Measurements from ENCODE around the gene DDX20. TPM values are rescaled to one million over a fixed set of nuclear protein-coding genes. Genes with fewer than 3 reads are reported as not detected.

DDX20 gene
- total RNA-seq, 1 experiment from 2014 or later: 22.2 TPM

- Histone ChIP-seq H3K4me1 (ENCODE audit: insufficient read depth, low read length) (no peaks in the 10 kb centered on the region), H2AFZ (ENCODE audit: low read length) (no peak overlapping the region), H3K9me3 (ENCODE audit: low read length) (no peaks in the 10 kb centered on the region), H3K27me3 (ENCODE audit: low read length) (peaks cover 67% of the 10 kb centered on the region), H3K4me3 (ENCODE audit: low read length) (no peak overlapping the region), H3K4me2 (ENCODE audit: low read length) (no peak overlapping the region), H4K20me1 (ENCODE audit: low read length) (no peaks in the 10 kb centered on the region), H3K79me2 (ENCODE audit: low read length) (no peaks in the 10 kb centered on the region), H3K9me2 (replicated peaks; ENCODE audit: low read length) (no peaks in the 10 kb centered on the region), H3K36me3 (ENCODE audit: low read depth, low read length) (no peaks in the 10 kb centered on the region), H3K27ac (ENCODE audit: low read length) (no peak overlapping the region), H3K9ac (ENCODE audit: low read length) (no peak overlapping the region), H3F3A (ENCODE audit: low read length, unreplicated experiment) (no peaks in the 10 kb centered on the region)
- no peak for DNase-seq
- no peak for ATAC-seq
- ChIA-PET CTCF (no interaction called here), POLR2A (ENCODE audit: unreplicated experiment) (no interaction called here)
- no TSS peak for BruUV-seq (replicated peaks)
- intact Hi-C loops (cut with micrococcal nuclease): no loop called here
- no peak for TF ChIP-seq EZH2 (IDR thresholded peaks at IDR 0.05; ENCODE audit: low read length, unreplicated experiment)
- no peak for TF ChIP-seq CTCF (conservative IDR thresholded peaks at IDR 0.05; ENCODE audit: low read depth, low read length)
- TF ChIP-seq EZH2phosphoT487 (IDR thresholded peaks at IDR 0.05; ENCODE audit: borderline replicate concordance, low read length): no peak
Measured at GRCh38 chr1:111811891-111812290, 56.2 kb downstream of the DDX20 start.

GRCh38 chr1:111812306-111812705 is 56.6 kb downstream of the DDX20 start:
- DNase-seq: no peak
- Histone ChIP-seq H3K9me2 (replicated peaks; ENCODE audit: low read length) (no peaks in the 10 kb centered on the region), H3K27me3 (ENCODE audit: low read length) (peaks cover 67% of the 10 kb centered on the region), H3K4me1 (ENCODE audit: insufficient read depth, low read length) (no peaks in the 10 kb centered on the region), H3K9ac (ENCODE audit: low read length) (no peak overlapping the region), H3K4me3 (ENCODE audit: low read length) (no peak overlapping the region), H3K9me3 (ENCODE audit: low read length) (no peaks in the 10 kb centered on the region), H3K27ac (ENCODE audit: low read length) (no peak overlapping the region), H2AFZ (ENCODE audit: low read length) (no peak overlapping the region), H3F3A (ENCODE audit: low read length, unreplicated experiment) (no peaks in the 10 kb centered on the region), H3K4me2 (ENCODE audit: low read length) (no peak overlapping the region), H3K36me3 (ENCODE audit: low read depth, low read length) (no peaks in the 10 kb centered on the region), H3K79me2 (ENCODE audit: low read length) (no peaks in the 10 kb centered on the region), H4K20me1 (ENCODE audit: low read length) (no peaks in the 10 kb centered on the region)
- intact Hi-C loops (cut with micrococcal nuclease): no loop called here
- TF ChIP-seq EZH2phosphoT487 (IDR thresholded peaks at IDR 0.05; ENCODE audit: borderline replicate concordance, low read length) (no peak), EZH2 (IDR thresholded peaks at IDR 0.05; ENCODE audit: low read length, unreplicated experiment) (no peak), CTCF (conservative IDR thresholded peaks at IDR 0.05; ENCODE audit: low read depth, low read length) (no peak)
- ChIA-PET POLR2A (ENCODE audit: unreplicated experiment) (no interaction called here), CTCF (no interaction called here)
- ATAC-seq: no peak
- BruUV-seq (replicated peaks): no TSS peak

- Histone ChIP-seq H3K9ac (ENCODE audit: low read length) (no peak overlapping the region), H2AFZ (ENCODE audit: low read length) (no peak overlapping the region), H3K4me1 (ENCODE audit: insufficient read depth, low read length) (no peaks in the 10 kb centered on the region), H3K79me2 (ENCODE audit: low read length) (no peaks in the 10 kb centered on the region), H4K20me1 (ENCODE audit: low read length) (no peaks in the 10 kb centered on the region), H3K4me3 (ENCODE audit: low read length) (no peak overlapping the region), H3K9me2 (replicated peaks; ENCODE audit: low read length) (no peaks in the 10 kb centered on the region), H3K9me3 (ENCODE audit: low read length) (no peaks in the 10 kb centered on the region), H3K4me2 (ENCODE audit: low read length) (no peak overlapping the region), H3K27ac (ENCODE audit: low read length) (no peak overlapping the region), H3K27me3 (ENCODE audit: low read length) (peaks cover 67% of the 10 kb centered on the region), H3K36me3 (ENCODE audit: low read depth, low read length) (no peaks in the 10 kb centered on the region), H3F3A (ENCODE audit: low read length, unreplicated experiment) (no peaks in the 10 kb centered on the region)
- POLR2A ChIA-PET (ENCODE audit: unreplicated experiment): no interaction called here
- CTCF ChIA-PET: interaction anchor here (0.6 kb wide), 1 partner anchor 597 kb away, joined by 3 read pairs; no protein-coding TSS in a partner anchor
- TF ChIP-seq CTCF (conservative IDR thresholded peaks at IDR 0.05; ENCODE audit: low read depth, low read length) (peak; percentile 31), EZH2 (IDR thresholded peaks at IDR 0.05; ENCODE audit: low read length, unreplicated experiment) (no peak), EZH2phosphoT487 (IDR thresholded peaks at IDR 0.05; ENCODE audit: borderline replicate concordance, low read length) (no peak)
- intact Hi-C loops (cut with micrococcal nuclease): no loop called here
- DNase-seq (peak; percentile 6), ATAC-seq (no peak; the same call in 1 of the 2 replicates)
- no TSS peak for BruUV-seq (replicated peaks)
Measured at GRCh38 chr1:111813440-111814304, 58.0 kb downstream of the DDX20 start.

Measured in PC-3 (cell line).